CD4-positive, CD25-positive, alpha-beta regulatory T cell (primary cell): Measurements from ENCODE around the gene MPP1. TPM values are rescaled to one million over a fixed set of nuclear protein-coding genes. Genes with fewer than 3 reads are reported as not detected.

ENCODE experiments used
- ATAC-seq, 2 donors: fragments of 150-1000 bp; cut with Tn5 transposase; one replicate each; pipeline ENCODE4 v1.10.0; 2021; ENCODE audit warnings: low read depth in 2 of 2, moderate number of reproducible peaks in 2 of 2, moderate library complexity in 1 of 2
- DNase-seq, 3 donors: peaks; one replicate each; pipeline versions ENCODE4 v3.0.0 to v3.0.0-alpha.2; 2012 to 2022; ENCODE audit warnings: mixed read lengths in 1 of 3
- H3K27ac ChIP-seq: one replicate; pipeline ENCODE4 v1.7.0; 2013; ENCODE audit warnings: mild to moderate bottlenecking, low read length; ENCODE audit not compliant: insufficient read depth, poor library complexity, severe bottlenecking
- H3K27me3 ChIP-seq: one replicate; pipeline ENCODE4 v1.7.0; 2013; ENCODE audit warnings: low read length; ENCODE audit not compliant: control insufficient read depth, insufficient read depth
- H3K36me3 ChIP-seq: one replicate; pipeline ENCODE4 v1.7.0; 2013; ENCODE audit warnings: mild to moderate bottlenecking, low read length, moderate library complexity; ENCODE audit not compliant: control insufficient read depth, insufficient read depth
- H3K4me1 ChIP-seq: 2 replicates; pipeline ENCODE4 v1.7.0; 2013; ENCODE audit warnings: mild to moderate bottlenecking, low read length; ENCODE audit not compliant: insufficient read depth, control insufficient read depth, poor library complexity, severe bottlenecking
- H3K4me3 ChIP-seq: one replicate; pipeline ENCODE4 v1.7.0; 2013; ENCODE audit warnings: low read depth, mild to moderate bottlenecking, low read length, moderate library complexity
- H3K9me3 ChIP-seq, 2 experiments: 1 replicate in 1 of 2; 2 replicates in 1 of 2; pipeline ENCODE4 v1.7.0; 2013; ENCODE audit warnings: low read length in 2 of 2, mild to moderate bottlenecking in 1 of 2, moderate library complexity in 1 of 2; ENCODE audit not compliant: control insufficient read depth in 2 of 2
- H3K27ac Mint-ChIP-seq, 3 donors: one replicate each; pipeline ENCODE4 v1.8.0; 2020 to 2022; ENCODE audit warnings: mild to moderate bottlenecking in 3 of 3, mixed read lengths in 3 of 3, moderate library complexity in 2 of 3
- H3K27me3 Mint-ChIP-seq: one replicate; pipeline ENCODE4 v1.8.0; 2022; ENCODE audit warnings: mild to moderate bottlenecking, mixed read lengths
- H3K36me3 Mint-ChIP-seq: one replicate; pipeline ENCODE4 v1.8.0; 2020; ENCODE audit warnings: mixed read lengths
- H3K4me1 Mint-ChIP-seq, 4 donors: one replicate each; pipeline ENCODE4 v1.8.0; 2020 to 2022; ENCODE audit warnings: mixed read lengths in 4 of 4, mild to moderate bottlenecking in 1 of 4
- H3K4me3 Mint-ChIP-seq, 4 donors: one replicate each; pipeline ENCODE4 v1.8.0; 2020 to 2022; ENCODE audit warnings: mild to moderate bottlenecking in 4 of 4, mixed read lengths in 4 of 4, moderate library complexity in 3 of 4
- H3K9me3 Mint-ChIP-seq, 7 donors: one replicate each; pipeline ENCODE4 v1.8.0; 2020 to 2022; ENCODE audit warnings: mixed read lengths in 7 of 7, mild to moderate bottlenecking in 3 of 7, moderate library complexity in 2 of 7
- polyA plus RNA-seq, 4 donors: library from polyadenylated mRNA; unstranded; fragments of 300-500 nt; fragmentation: Illumina TruSeq; gene quantifications; one replicate each; pipeline ENCODE4 v1.2.3, GENCODE V29; 2021
- total RNA-seq: library from RNA; stranded (reverse); gene quantifications from one replicate; pipeline ENCODE4 v1.2.3, GENCODE V29; 2022

The MPP1 gene
- total and polyA plus RNA-seq, 5 donors from 2014 or later = 11.3 to 24.0 (median 12.9) TPM

DNA sequence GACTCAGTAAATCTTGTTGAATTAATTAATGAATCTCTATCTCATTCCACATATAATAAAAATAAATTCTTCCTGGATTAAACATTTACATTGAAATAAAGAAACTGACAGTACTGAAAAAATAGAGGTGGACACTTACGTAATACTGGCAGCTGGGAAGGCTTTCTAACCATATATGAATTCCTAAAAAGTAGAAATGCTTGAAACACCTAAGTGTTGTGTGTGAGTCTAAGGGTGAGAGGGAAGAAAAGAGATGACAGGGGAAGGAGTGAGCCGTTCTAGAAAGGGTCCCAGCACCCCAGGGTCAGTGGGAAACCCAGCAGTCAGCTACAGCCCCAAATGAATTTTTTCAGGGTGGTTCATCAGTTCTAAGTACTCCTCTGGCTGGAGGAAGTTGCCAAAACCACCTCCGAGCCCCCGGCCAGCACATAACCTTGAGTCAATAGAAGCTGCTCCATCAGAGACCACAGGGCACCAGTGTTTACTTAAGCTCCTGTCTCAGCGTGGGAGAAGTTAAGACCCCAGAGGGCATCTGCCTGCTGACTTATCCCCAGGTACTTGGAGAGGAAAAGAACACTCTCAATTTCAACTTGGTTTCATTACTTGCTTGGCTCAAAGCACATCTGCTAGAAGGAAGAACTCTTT is 72.7 kb downstream of the MPP1 start:
- ATAC-seq = no peak
- H3K27ac ChIP-seq = no peak overlapping the region

DNA sequence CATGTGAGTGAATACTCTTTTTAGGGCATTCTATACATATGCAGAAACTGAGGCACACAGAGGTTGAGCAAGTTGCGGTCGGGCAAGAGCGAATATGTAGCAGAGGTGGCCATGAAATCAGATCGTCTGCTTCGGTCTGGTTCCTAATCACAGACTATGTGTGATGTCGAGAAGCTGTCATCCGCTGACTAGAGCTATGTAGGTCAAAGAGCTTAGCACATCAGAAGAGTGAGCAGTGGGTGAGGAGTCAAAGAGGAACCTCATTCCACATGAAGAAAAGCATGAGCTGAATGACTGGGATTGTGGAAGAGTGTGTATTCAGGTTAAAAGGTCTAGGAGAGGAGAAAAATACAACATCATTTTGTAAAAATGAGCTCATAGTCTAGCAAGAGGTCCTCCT is 73.4 kb downstream of the MPP1 start:
- H3K4me3 ChIP-seq = no peak overlapping the region
- Mint-ChIP-seq H3K4me3 (no peak overlapping the region), H3K27me3 (no peaks in the 10 kb centered on the region), H3K27ac (peak overlapping the region in 2 of 3 donors; percentile 14 to 68), H3K9me3 (no peaks in the 10 kb centered on the region), H3K4me1 (peaks cover 7 to 39% (median 29%) of the 10 kb centered on the region in 4 donors), H3K36me3 (no peaks in the 10 kb centered on the region)
- no peaks in the 10 kb centered on the region for H3K27me3 ChIP-seq
- no peak for DNase-seq
- H3K27ac ChIP-seq = no peak overlapping the region
- peaks cover 17% of the 10 kb centered on the region for H3K4me1 ChIP-seq
- ATAC-seq = no peak
- no peaks in the 10 kb centered on the region for H3K9me3 ChIP-seq
- H3K36me3 ChIP-seq = no peaks in the 10 kb centered on the region

More for the DNA sequence above, 72.7 kb downstream of the MPP1 start:
- Mint-ChIP-seq H3K4me3 (peak overlapping the region in 1 of 4 donors; percentile 8), H3K36me3 (no peaks in the 10 kb centered on the region), H3K9me3 (no peaks in the 10 kb centered on the region), H3K4me1 (peaks cover 7 to 46% (median 30%) of the 10 kb centered on the region in 4 donors), H3K27me3 (no peaks in the 10 kb centered on the region), H3K27ac (peak overlapping the region; percentile 14 to 67 (median 25))
- DNase-seq = no peak
- Histone ChIP-seq H3K27me3 (no peaks in the 10 kb centered on the region), H3K4me3 (no peak overlapping the region), H3K36me3 (no peaks in the 10 kb centered on the region), H3K4me1 (peaks cover 20% of the 10 kb centered on the region), H3K9me3 (no peaks in the 10 kb centered on the region)

DNA sequence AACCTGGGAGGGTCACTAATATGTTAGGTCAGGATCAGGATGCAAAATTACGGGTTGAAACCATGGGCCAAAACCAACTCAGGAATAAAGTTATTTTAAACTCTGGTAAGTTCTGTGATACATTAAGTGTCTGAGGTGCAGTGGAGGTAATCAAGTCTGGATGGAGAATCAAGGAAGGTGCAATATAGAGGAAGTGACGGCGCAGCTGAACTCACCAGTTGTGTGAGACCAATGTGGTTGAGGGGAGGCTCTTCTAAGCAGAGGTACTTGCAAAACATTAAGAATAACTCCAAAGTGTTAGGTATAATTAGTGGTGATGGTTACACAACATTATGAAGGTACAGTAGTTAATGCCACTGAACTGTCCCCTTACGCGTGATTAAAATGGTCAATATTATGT is 74.1 kb downstream of the MPP1 start:
- Histone ChIP-seq H3K27me3 (no peaks in the 10 kb centered on the region), H3K4me1 (peaks cover 17% of the 10 kb centered on the region), H3K4me3 (no peak overlapping the region), H3K27ac (no peak overlapping the region), H3K36me3 (no peaks in the 10 kb centered on the region), H3K9me3 (no peaks in the 10 kb centered on the region)
- Mint-ChIP-seq H3K4me1 (peaks cover 7 to 38% (median 26%) of the 10 kb centered on the region in 4 donors), H3K9me3 (no peaks in the 10 kb centered on the region), H3K27ac (no peak overlapping the region), H3K4me3 (no peak overlapping the region), H3K36me3 (no peaks in the 10 kb centered on the region), H3K27me3 (no peaks in the 10 kb centered on the region)
- no peak for ATAC-seq
- DNase-seq = no peak

DNA sequence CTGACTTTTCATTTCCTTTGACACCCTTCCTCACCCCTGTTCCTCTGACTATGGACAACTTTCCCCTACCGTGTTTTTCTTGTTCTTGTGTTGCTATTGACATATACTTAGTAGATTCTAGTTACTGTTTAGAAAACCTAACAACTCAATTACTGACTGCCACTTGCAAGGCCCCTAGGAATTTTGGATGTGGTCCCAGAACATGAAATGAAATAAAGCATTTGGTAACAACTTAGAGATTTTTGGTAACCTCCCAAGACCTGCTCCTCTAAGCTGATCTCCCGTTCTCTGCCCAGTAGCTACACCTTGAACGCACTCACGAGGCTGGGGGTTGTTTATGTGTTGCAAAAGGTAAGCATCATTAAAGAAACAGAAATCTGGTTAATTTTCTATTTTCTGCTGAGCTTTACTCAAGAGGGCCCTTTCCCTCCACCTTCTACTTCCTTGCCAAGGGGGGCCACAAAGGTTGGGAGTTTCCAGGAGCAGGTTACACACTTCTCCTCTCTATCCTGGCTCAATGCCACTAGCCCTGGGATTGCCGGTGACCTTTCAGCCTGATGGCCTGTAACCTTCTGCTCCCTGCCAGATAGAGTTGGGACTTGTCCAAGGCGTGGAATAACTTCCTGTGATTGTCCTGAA is 74.9 kb downstream of the MPP1 start:
- H3K27me3 Mint-ChIP-seq = no peaks in the 10 kb centered on the region
- ATAC-seq (no peak), DNase-seq (no peak)
- no peaks in the 10 kb centered on the region for H3K9me3 Mint-ChIP-seq
- peaks cover 20% of the 10 kb centered on the region for H3K4me1 ChIP-seq
- no peak overlapping the region for H3K4me3 Mint-ChIP-seq
- no peak overlapping the region for H3K4me3 ChIP-seq
- H3K36me3 Mint-ChIP-seq = no peaks in the 10 kb centered on the region
- H3K9me3 ChIP-seq = no peaks in the 10 kb centered on the region
- no peaks in the 10 kb centered on the region for H3K36me3 ChIP-seq
- H3K27me3 ChIP-seq = no peaks in the 10 kb centered on the region
- H3K27ac Mint-ChIP-seq = peak overlapping the region in 1 of 3 donors; percentile 1
- H3K27ac ChIP-seq = no peak overlapping the region
- H3K4me1 Mint-ChIP-seq = peaks cover 14 to 33% (median 28%) of the 10 kb centered on the region in 4 donors

DNA sequence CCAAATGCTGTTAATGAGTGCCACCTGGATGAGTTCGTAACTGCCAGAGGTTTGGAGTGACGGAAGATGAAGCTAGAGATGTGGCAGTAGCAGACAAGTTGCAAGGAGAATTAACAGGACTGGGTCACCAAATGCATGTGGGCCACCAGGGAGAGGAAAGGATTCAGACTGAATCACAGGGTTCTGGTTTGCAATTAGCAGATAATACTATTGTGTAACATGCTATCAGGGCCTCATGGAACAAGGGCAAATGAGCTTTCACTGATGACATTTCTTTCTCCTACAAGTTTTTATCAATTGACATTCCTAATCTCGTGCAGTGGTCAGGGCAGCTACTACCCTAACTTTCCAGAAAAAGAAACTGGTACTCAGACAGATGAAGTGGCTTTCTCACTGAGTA is 75.8 kb downstream of the MPP1 start:
- Mint-ChIP-seq H3K4me1 (peaks cover 16 to 30% (median 22%) of the 10 kb centered on the region in 4 donors), H3K27me3 (no peaks in the 10 kb centered on the region), H3K9me3 (no peaks in the 10 kb centered on the region), H3K27ac (no peak overlapping the region), H3K36me3 (no peaks in the 10 kb centered on the region), H3K4me3 (no peak overlapping the region)
- H3K27me3 ChIP-seq = no peaks in the 10 kb centered on the region
- ATAC-seq (no peak), DNase-seq (no peak)
- peaks cover 13% of the 10 kb centered on the region for H3K4me1 ChIP-seq
- H3K36me3 ChIP-seq = no peaks in the 10 kb centered on the region
- H3K9me3 ChIP-seq = no peaks in the 10 kb centered on the region
- H3K4me3 ChIP-seq = no peak overlapping the region
- no peak overlapping the region for H3K27ac ChIP-seq

Other genes starting within 250 kb of the MPP1 start
- gene CTAG1A, start 220.4 kb downstream of the MPP1 start, total RNA-seq = not detected
- not detected for gene CTAG1A, start 220.4 kb downstream of the MPP1 start, polyA plus RNA-seq
- not detected for gene CTAG1B, start 186.2 kb downstream of the MPP1 start, total RNA-seq
- gene CTAG1B, start 186.2 kb downstream of the MPP1 start, polyA plus RNA-seq = not detected
- not detected for gene CTAG2, start 151.9 kb downstream of the MPP1 start, total RNA-seq
- gene CTAG2, start 151.9 kb downstream of the MPP1 start, polyA plus RNA-seq = not detected
- 6.0 TPM for gene GAB3, start 54.4 kb downstream of the MPP1 start, total RNA-seq
- gene GAB3, start 54.4 kb downstream of the MPP1 start, polyA plus RNA-seq = 1 to 10 TPM in 1 of 4 donors, under 1 TPM in 3; 0.07 to 1.5 (median 0.55) TPM
- gene DKC1, start 42.6 kb downstream of the MPP1 start, total RNA-seq = 55.0 TPM
- 10 to 100 TPM; 28.3 to 44.8 (median 38.0) TPM for gene DKC1, start 42.6 kb downstream of the MPP1 start, polyA plus RNA-seq
- not detected for gene SMIM9, start 29.2 kb upstream of the MPP1 start, total RNA-seq
- gene SMIM9, start 29.2 kb upstream of the MPP1 start, polyA plus RNA-seq = not detected
- gene F8A1, start 80.9 kb upstream of the MPP1 start, total RNA-seq = 24.8 TPM
- 10 to 100 TPM; 17.6 to 50.2 (median 23.9) TPM for gene F8A1, start 80.9 kb upstream of the MPP1 start, polyA plus RNA-seq
- 0.89 TPM for gene F8, start 217.2 kb upstream of the MPP1 start, total RNA-seq
- gene F8, start 217.2 kb upstream of the MPP1 start, polyA plus RNA-seq = 1 to 10 TPM; 4.1 to 7.3 (median 4.5) TPM
- gene FUNDC2, start 221.4 kb upstream of the MPP1 start, total RNA-seq = 36.9 TPM
- 100 to 1,000 TPM; 165 to 185 (median 174) TPM for gene FUNDC2, start 221.4 kb upstream of the MPP1 start, polyA plus RNA-seq